HL-60 (cell line): ENCODE measurements around the gene TMEM123.

ENCODE experiments used
- DNase-seq, 2 experiments: peaks; one replicate each; pipeline ENCODE4 v3.0.0-alpha.2; 2010 to 2020; ENCODE audit warnings: low read depth in 1 of 2, low spot score in 1 of 2
- H3K27ac ChIP-seq: fragments of 250-450 bp; sonication (Bioruptor Pico); replicated peaks from 2 replicates; pipeline ENCODE4 v1.5.1; 2020; ENCODE audit warnings: mild to moderate bottlenecking, moderate library complexity
- H3K27me3 ChIP-seq: fragments of 250-450 bp; sonication (Bioruptor Pico); 2 replicates; pipeline ENCODE4 v1.5.1; 2021; ENCODE audit warnings: mild to moderate bottlenecking, moderate library complexity; ENCODE audit not compliant: insufficient read depth, poor library complexity, severe bottlenecking
- H3K4me3 ChIP-seq: replicated peaks from 2 replicates; pipeline ENCODE4 v1.5.1; 2011; ENCODE audit warnings: mild to moderate bottlenecking, control low read depth, low read length; ENCODE audit not compliant: insufficient read depth
- CTCF ChIP-seq: IDR thresholded peaks from one replicate; pipeline ENCODE4 v1.5.1; 2011; ENCODE audit warnings: low read length, control low read depth, inconsistent platforms; ENCODE audit not compliant: insufficient read depth
- GABPA ChIP-seq: IDR thresholded peaks from 2 replicates; pipeline ENCODE4 v1.6.1; 2012; ENCODE audit warnings: low read depth
- POLR2AphosphoS5 ChIP-seq: IDR thresholded peaks from 2 replicates; pipeline ENCODE4 v1.6.1; 2012; ENCODE audit warnings: low read depth
- SPI1 ChIP-seq: IDR thresholded peaks from 2 replicates; pipeline ENCODE4 v1.6.1; 2012; ENCODE audit warnings: low read depth, mild to moderate bottlenecking, borderline replicate concordance
- TF ChIP-seq, protein P1 (sequence below): IDR thresholded peaks from 2 replicates; pipeline ENCODE4 v1.6.1; 2012; ENCODE audit warnings: low read depth; ENCODE audit not compliant: insufficient replicate concordance

The TMEM123 gene

GRCh38 chr11:102438311-102439062, 14.1 kb downstream of the TMEM123 start:
- Histone ChIP-seq H3K4me3 (no peak overlapping the region), H3K27me3 (no peaks in the 10 kb centered on the region), H3K27ac (no peak overlapping the region)
- TF ChIP-seq CTCF (no peak), POLR2AphosphoS5 (no peak), GABPA (no peak), SPI1 (no peak)
- TF ChIP-seq, protein P1, sequence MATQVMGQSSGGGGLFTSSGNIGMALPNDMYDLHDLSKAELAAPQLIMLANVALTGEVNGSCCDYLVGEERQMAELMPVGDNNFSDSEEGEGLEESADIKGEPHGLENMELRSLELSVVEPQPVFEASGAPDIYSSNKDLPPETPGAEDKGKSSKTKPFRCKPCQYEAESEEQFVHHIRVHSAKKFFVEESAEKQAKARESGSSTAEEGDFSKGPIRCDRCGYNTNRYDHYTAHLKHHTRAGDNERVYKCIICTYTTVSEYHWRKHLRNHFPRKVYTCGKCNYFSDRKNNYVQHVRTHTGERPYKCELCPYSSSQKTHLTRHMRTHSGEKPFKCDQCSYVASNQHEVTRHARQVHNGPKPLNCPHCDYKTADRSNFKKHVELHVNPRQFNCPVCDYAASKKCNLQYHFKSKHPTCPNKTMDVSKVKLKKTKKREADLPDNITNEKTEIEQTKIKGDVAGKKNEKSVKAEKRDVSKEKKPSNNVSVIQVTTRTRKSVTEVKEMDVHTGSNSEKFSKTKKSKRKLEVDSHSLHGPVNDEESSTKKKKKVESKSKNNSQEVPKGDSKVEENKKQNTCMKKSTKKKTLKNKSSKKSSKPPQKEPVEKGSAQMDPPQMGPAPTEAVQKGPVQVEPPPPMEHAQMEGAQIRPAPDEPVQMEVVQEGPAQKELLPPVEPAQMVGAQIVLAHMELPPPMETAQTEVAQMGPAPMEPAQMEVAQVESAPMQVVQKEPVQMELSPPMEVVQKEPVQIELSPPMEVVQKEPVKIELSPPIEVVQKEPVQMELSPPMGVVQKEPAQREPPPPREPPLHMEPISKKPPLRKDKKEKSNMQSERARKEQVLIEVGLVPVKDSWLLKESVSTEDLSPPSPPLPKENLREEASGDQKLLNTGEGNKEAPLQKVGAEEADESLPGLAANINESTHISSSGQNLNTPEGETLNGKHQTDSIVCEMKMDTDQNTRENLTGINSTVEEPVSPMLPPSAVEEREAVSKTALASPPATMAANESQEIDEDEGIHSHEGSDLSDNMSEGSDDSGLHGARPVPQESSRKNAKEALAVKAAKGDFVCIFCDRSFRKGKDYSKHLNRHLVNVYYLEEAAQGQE: no peak
- DNase-seq: no peak

DNA sequence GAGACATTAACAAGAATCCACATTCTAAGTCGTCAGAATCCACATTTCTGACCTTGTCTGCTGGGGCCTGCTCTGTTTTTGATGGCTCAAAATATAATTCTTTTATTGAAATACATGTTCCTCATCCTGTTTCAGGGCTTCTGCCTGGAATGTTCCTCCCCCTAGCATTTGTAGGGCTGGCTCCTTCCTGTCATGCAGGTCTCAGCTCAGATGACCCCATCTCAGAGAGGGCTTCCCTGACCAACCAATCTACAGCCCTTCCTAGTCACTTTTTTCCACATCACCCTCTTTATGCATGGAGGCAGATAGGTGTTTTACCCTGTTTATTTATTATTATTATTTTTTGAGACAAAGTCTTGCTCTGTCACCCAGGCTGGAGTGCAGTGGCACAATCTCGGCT, 14.8 kb downstream of the TMEM123 start:
- Histone ChIP-seq H3K27ac (no peak overlapping the region; the same call in 1 of the 2 replicates), H3K27me3 (no peaks in the 10 kb centered on the region), H3K4me3 (no peak overlapping the region)
- TF ChIP-seq, protein P1: no peak
- TF ChIP-seq GABPA (no peak), POLR2AphosphoS5 (no peak), SPI1 (no peak), CTCF (no peak)
- no peak for DNase-seq

DNA sequence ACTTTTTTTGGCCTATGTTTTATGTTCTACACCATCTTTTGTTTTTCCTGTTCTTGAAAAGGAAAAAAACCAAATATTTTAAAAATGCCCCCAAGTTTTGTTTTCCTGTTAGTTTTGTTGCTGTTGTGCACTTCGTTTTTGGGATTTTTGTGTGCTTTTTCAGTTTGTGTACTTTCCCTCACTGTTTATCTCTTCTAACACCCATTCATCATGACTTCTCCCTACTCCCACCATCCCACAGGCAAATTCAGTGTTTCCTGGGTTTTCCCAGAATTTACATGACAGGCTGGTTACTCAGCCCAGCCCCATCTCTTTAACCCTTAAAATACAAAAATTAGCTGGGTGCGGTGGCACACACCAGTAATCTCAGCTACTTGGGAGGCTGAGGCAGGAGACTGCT, 15.6 kb downstream of the TMEM123 start:
- Histone ChIP-seq H3K27me3 (no peaks in the 10 kb centered on the region), H3K27ac (no peak overlapping the region), H3K4me3 (no peak overlapping the region)
- TF ChIP-seq, protein P1: no peak
- TF ChIP-seq CTCF (no peak), POLR2AphosphoS5 (no peak), GABPA (no peak), SPI1 (no peak)
- no peak for DNase-seq
